GM12878 (cell line): ENCODE data around the gene KRTAP10-6.

Experiments used
- CEBPB ChIP-seq, 2 experiments: fragments of 150-350 bp in 1 of 2; IDR thresholded peaks; 2 replicates each; pipeline ENCODE4 v1.6.1; 2012 to 2014; ENCODE audit warnings: low read depth in 2 of 2, low read length in 2 of 2, borderline replicate concordance in 1 of 2, inconsistent platforms in 1 of 2
- EGR1 ChIP-seq, 2 experiments: IDR thresholded peaks; 1 replicate in 1 of 2; 2 replicates in 1 of 2; pipeline ENCODE4 v1.6.1; 2011 to 2012; ENCODE audit warnings: low read depth in 2 of 2, low read length in 2 of 2, borderline replicate concordance in 1 of 2, mild to moderate bottlenecking in 1 of 2, moderate library complexity in 1 of 2
- POLR2AphosphoS2 ChIP-seq: IDR thresholded peaks from 2 replicates; pipeline ENCODE4 v1.6.1; 2011; ENCODE audit warnings: low read depth, mild to moderate bottlenecking, low read length, improper control_type of control experiment, moderate library complexity
- RAD21 ChIP-seq: IDR thresholded peaks from 2 replicates; pipeline ENCODE4 v1.6.1; 2011; ENCODE audit warnings: mild to moderate bottlenecking, low read depth, low read length, moderate library complexity; ENCODE audit not compliant: insufficient read depth
- RCOR1 ChIP-seq: conservative IDR thresholded peaks from 2 replicates; pipeline ENCODE4 v1.6.1; 2012; ENCODE audit warnings: low read depth, low read length, improper control_type of control experiment
- TARDBP ChIP-seq: IDR thresholded peaks from 2 replicates; pipeline ENCODE4 v1.6.1; 2016; ENCODE audit warnings: borderline replicate concordance
- TF ChIP-seq, protein P1 (sequence below): IDR thresholded peaks from 2 replicates; pipeline ENCODE4 v1.6.1; 2011; ENCODE audit warnings: mild to moderate bottlenecking, low read depth, low read length, moderate library complexity; ENCODE audit not compliant: insufficient replicate concordance
- TF ChIP-seq, protein P2 (sequence below): IDR thresholded peaks from 2 replicates; pipeline ENCODE4 v1.6.1; 2011; ENCODE audit warnings: low read depth, mild to moderate bottlenecking, low read length, moderate library complexity, borderline replicate concordance; ENCODE audit errors: extremely low read depth
- TF ChIP-seq, protein P3 (sequence below), 3 experiments: IDR thresholded peaks in 2 of 3; conservative IDR thresholded peaks in 1 of 3; 2 replicates each; pipeline ENCODE4 v1.5.1; 2011; ENCODE audit warnings: low read depth in 3 of 3, low read length in 3 of 3, mild to moderate bottlenecking in 3 of 3, control low read depth in 2 of 3, moderate library complexity in 2 of 3, inconsistent platforms in 1 of 3, mixed read lengths in 1 of 3; ENCODE audit not compliant: control insufficient read depth in 2 of 3, insufficient read depth in 1 of 3; ENCODE audit errors: extremely low read depth in 1 of 3

GRCh38 chr21:44583800-44584147 lies 8.5 kb downstream of the KRTAP10-6 start:
- TF ChIP-seq RAD21 (no peak), CEBPB (IDR thresholded peaks at IDR 0.05; ENCODE audit: borderline replicate concordance in 1 of 2, low read depth in 2 of 2, low read length in 2 of 2) (no peak), TARDBP (no peak), POLR2AphosphoS2 (no peak), EGR1 (IDR thresholded peaks at IDR 0.05; ENCODE audit: borderline replicate concordance in 1 of 2, low read depth in 2 of 2, low read length in 2 of 2) (no peak), RCOR1 (no peak)
- TF ChIP-seq, protein P1, sequence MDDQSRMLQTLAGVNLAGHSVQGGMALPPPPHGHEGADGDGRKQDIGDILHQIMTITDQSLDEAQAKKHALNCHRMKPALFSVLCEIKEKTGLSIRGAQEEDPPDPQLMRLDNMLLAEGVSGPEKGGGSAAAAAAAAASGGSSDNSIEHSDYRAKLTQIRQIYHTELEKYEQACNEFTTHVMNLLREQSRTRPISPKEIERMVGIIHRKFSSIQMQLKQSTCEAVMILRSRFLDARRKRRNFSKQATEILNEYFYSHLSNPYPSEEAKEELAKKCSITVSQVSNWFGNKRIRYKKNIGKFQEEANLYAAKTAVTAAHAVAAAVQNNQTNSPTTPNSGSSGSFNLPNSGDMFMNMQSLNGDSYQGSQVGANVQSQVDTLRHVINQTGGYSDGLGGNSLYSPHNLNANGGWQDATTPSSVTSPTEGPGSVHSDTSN, result no peak
- TF ChIP-seq, protein P2, sequence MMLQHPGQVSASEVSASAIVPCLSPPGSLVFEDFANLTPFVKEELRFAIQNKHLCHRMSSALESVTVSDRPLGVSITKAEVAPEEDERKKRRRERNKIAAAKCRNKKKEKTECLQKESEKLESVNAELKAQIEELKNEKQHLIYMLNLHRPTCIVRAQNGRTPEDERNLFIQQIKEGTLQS, result no peak
- TF ChIP-seq, protein P3, sequence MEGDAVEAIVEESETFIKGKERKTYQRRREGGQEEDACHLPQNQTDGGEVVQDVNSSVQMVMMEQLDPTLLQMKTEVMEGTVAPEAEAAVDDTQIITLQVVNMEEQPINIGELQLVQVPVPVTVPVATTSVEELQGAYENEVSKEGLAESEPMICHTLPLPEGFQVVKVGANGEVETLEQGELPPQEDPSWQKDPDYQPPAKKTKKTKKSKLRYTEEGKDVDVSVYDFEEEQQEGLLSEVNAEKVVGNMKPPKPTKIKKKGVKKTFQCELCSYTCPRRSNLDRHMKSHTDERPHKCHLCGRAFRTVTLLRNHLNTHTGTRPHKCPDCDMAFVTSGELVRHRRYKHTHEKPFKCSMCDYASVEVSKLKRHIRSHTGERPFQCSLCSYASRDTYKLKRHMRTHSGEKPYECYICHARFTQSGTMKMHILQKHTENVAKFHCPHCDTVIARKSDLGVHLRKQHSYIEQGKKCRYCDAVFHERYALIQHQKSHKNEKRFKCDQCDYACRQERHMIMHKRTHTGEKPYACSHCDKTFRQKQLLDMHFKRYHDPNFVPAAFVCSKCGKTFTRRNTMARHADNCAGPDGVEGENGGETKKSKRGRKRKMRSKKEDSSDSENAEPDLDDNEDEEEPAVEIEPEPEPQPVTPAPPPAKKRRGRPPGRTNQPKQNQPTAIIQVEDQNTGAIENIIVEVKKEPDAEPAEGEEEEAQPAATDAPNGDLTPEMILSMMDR (IDR thresholded peaks at IDR 0.05 in 2 of 3, conservative IDR thresholded peaks at IDR 0.05 in 1 of 3; ENCODE audit: control insufficient read depth in 2 of 3, extremely low read depth in 1 of 3, insufficient read depth in 1 of 3, low read depth in 3 of 3, low read length in 3 of 3), result no peak
